Calu3 (cell line): Measurements from ENCODE around the gene PADI6. TPM values are rescaled to one million over a fixed set of nuclear protein-coding genes. Genes with fewer than 3 reads are reported as not detected.

Experiments used
- BruUV-seq: library from RNA; stranded (reverse); fragments of 400-500 nt; replicated peaks from 2 replicates; lab custom pipeline; 2021; lab: Mats Ljungman, UMichigan
- CTCF ChIA-PET: fragments of 300-600 bp; sonication (Branson Sonifier 250); formaldehyde crosslinking; loops from one replicate; lab custom pipeline; 2022; ENCODE audit warnings: antibody characterized with exemption; lab: Charles Lee
- DNase-seq: peaks from one replicate; pipeline ENCODE4 v3.0.0; 2022
- H3K27ac Mint-ChIP-seq: one replicate; pipeline ENCODE4 v1.8.0; 2022; ENCODE audit warnings: mixed read lengths; ENCODE audit not compliant: unreplicated experiment
- H3K27me3 Mint-ChIP-seq: one replicate; pipeline ENCODE4 v1.8.0; 2022; ENCODE audit warnings: mixed read lengths; ENCODE audit not compliant: unreplicated experiment
- H3K36me3 Mint-ChIP-seq: one replicate; pipeline ENCODE4 v1.8.0; 2022; ENCODE audit warnings: mild to moderate bottlenecking, moderate library complexity, mixed read lengths; ENCODE audit not compliant: insufficient read depth, unreplicated experiment
- H3K4me1 Mint-ChIP-seq: one replicate; pipeline ENCODE4 v1.8.0; 2022; ENCODE audit warnings: mild to moderate bottlenecking, low read depth, mixed read lengths; ENCODE audit not compliant: unreplicated experiment
- H3K4me3 Mint-ChIP-seq: one replicate; pipeline ENCODE4 v1.8.0; 2022; ENCODE audit warnings: mild to moderate bottlenecking, low read depth, moderate library complexity, mixed read lengths; ENCODE audit not compliant: unreplicated experiment
- H3K9me3 Mint-ChIP-seq: one replicate; pipeline ENCODE4 v1.8.0; 2022; ENCODE audit warnings: low read depth, mixed read lengths; ENCODE audit not compliant: unreplicated experiment
- intact Hi-C: fragments of 100-400 bp; cut with micrococcal nuclease; formaldehyde crosslinking; loops from one replicate; pipeline ENCODE4 v1.10.0; 2022; ENCODE audit not compliant: unreplicated experiment
- total RNA-seq: library from RNA; stranded (reverse); gene quantifications from 2 replicates; pipeline ENCODE4 v1.2.3, GENCODE V29; 2022
- TF ChIP-seq, protein P1 (sequence below): fragments of 200-600 bp; IDR thresholded peaks from one replicate; pipeline ENCODE4 v1.8.0; 2022; ENCODE audit warnings: antibody characterized with exemption; ENCODE audit not compliant: unreplicated experiment

PADI6 gene
- total RNA-seq, 1 experiment from 2014 or later: not detected

DNA sequence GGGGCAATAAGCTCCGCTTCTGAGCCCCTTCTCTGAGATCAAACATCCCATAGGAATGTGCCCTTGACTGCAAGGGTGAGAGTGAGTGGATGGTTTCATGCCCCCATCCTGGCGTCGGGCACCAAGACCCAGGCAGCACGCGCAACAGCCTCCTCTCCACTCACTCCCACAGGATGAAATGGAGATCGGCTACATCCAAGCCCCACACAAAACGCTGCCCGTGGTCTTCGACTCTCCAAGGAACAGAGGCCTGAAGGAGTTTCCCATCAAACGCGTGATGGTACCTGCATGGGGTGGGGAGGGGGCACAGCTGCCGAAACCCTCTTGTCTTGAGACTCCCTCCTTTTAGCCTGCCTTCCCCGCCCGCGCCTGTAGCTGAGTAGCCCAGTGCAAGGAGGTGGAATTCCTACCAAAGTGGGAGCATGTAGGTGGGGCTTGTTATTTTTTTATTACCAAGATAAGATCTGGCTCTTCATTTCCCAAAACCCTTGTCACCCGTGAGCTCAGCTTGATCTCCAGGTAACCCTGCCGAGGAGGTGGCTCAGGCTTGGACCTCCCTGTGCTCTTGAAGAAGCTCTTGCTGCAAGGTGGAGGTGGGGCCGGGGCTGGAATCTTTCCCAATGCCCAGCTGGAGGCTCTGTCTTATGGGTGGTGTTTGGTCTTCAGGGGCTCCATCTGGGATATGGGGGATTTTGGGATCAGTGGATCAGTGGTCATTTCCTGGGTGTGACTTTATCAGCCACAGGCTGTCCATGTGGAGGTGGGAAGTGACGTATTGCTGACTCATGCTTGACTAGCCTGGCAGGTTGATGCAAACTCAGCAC lies 24.0 kb upstream of the PADI6 start:
- no peak overlapping the region for H3K27ac Mint-ChIP-seq
- CTCF ChIA-PET: interaction anchor here (0.7 kb wide), 1 partner anchor 640 kb away, joined by 3 read pairs; no protein-coding TSS in a partner anchor
- H3K27me3 Mint-ChIP-seq: peaks cover 29% of the 10 kb centered on the region
- no peak overlapping the region for H3K4me3 Mint-ChIP-seq
- H3K36me3 Mint-ChIP-seq: no peaks in the 10 kb centered on the region
- no TSS peak for BruUV-seq
- peaks cover 4% of the 10 kb centered on the region for H3K9me3 Mint-ChIP-seq
- intact Hi-C loops: no loop called here
- no peaks in the 10 kb centered on the region for H3K4me1 Mint-ChIP-seq
- TF ChIP-seq, protein P1, sequence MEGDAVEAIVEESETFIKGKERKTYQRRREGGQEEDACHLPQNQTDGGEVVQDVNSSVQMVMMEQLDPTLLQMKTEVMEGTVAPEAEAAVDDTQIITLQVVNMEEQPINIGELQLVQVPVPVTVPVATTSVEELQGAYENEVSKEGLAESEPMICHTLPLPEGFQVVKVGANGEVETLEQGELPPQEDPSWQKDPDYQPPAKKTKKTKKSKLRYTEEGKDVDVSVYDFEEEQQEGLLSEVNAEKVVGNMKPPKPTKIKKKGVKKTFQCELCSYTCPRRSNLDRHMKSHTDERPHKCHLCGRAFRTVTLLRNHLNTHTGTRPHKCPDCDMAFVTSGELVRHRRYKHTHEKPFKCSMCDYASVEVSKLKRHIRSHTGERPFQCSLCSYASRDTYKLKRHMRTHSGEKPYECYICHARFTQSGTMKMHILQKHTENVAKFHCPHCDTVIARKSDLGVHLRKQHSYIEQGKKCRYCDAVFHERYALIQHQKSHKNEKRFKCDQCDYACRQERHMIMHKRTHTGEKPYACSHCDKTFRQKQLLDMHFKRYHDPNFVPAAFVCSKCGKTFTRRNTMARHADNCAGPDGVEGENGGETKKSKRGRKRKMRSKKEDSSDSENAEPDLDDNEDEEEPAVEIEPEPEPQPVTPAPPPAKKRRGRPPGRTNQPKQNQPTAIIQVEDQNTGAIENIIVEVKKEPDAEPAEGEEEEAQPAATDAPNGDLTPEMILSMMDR: no peak
- no peak for DNase-seq

DNA sequence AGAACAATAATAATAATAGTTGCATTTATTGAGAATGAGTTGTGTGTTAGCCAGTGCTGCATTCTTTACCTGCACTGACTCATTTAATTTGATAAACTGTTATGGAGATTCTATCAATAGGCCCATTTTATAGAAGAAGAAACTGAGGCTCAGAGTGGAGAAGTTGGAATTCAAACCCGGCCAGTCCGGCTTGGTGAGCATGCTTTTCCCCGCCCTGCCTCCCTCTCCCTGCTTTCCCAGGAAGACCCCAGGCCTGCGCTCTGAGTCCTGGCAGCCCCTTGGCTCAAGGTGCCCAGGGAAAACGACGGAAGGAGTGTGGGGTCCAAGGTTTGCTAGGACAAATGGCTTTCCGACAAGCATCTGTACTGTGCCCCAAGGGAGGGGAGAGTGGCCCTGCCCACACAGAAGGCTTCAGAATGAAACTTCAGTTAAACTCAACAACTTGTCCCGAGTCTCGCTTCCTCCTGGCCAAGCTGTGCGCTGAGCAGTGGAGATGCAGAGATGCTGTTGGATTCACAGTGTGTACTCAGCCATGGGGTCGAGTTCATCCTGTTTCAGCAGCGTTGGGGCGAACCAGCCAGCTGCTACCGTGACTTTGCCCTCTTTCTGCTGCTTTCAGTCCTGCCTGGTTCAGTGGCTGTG lies 23.3 kb upstream of the PADI6 start:
- Mint-ChIP-seq H3K36me3 (no peaks in the 10 kb centered on the region), H3K4me3 (no peak overlapping the region), H3K27me3 (peaks cover 36% of the 10 kb centered on the region), H3K9me3 (peaks cover 4% of the 10 kb centered on the region), H3K4me1 (no peaks in the 10 kb centered on the region), H3K27ac (no peak overlapping the region)
- DNase-seq: no peak
- no TSS peak for BruUV-seq
- TF ChIP-seq, protein P1: no peak
- CTCF ChIA-PET: no interaction called here
- intact Hi-C loops: no loop called here

DNA sequence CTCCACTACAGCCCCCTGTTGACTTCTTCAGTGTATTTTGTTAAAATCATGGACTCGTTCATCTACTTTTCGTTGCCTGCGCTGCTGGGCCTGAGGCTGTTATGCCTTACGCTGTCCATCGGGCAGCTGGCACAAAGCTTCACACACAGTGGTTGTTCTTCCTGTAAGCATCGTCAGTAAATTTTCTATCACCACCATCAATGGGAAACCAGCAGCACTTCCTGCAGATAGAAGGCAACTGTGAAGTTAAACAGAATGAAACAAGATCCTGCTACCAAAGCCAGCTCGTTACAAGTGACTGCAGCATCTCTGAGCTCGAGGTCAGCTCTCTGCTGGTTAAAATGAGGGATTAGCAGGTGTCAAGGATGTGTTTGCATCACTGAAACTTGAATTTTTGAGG lies 21.9 kb upstream of the PADI6 start:
- no peak for DNase-seq
- Mint-ChIP-seq H3K9me3 (no peaks in the 10 kb centered on the region), H3K4me1 (no peaks in the 10 kb centered on the region), H3K27ac (no peak overlapping the region), H3K27me3 (peaks cover 35% of the 10 kb centered on the region), H3K4me3 (no peak overlapping the region), H3K36me3 (no peaks in the 10 kb centered on the region)
- intact Hi-C loops: no loop called here
- no TSS peak for BruUV-seq
- CTCF ChIA-PET: no interaction called here
- TF ChIP-seq, protein P1: no peak

DNA sequence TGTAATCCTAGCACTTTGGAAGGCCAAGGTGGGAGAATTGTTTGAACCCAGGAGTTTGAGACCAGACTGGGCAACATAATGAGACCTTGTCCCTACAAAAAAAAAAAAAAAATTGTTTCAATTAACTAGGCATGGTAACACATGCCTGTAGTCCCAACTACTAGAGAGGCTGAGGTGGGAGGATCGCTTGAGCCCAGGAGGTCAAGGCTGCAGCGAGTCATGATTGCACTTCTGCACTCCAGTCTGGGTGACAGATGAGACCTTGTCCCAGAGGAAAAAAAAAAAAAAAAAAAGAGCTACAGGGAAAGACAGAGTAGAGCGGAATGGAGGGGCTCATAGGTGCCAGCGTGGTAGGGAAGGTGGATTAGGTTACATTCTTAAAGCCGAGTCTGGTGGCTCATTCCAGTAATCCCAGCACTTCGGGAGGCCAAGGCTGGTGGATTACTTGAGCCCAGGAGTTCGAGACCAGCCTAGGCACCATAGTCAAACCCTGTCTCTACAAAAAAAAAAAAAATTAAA lies 21.0 kb upstream of the PADI6 start:
- no peak overlapping the region for H3K27ac Mint-ChIP-seq
- peaks cover 29% of the 10 kb centered on the region for H3K27me3 Mint-ChIP-seq
- no peak for DNase-seq
- BruUV-seq: no TSS peak
- CTCF ChIA-PET: no interaction called here
- intact Hi-C loops: no loop called here
- TF ChIP-seq, protein P1: no peak
- H3K4me1 Mint-ChIP-seq: no peaks in the 10 kb centered on the region
- no peaks in the 10 kb centered on the region for H3K9me3 Mint-ChIP-seq
- H3K36me3 Mint-ChIP-seq: no peaks in the 10 kb centered on the region
- H3K4me3 Mint-ChIP-seq: no peak overlapping the region
